ENCODE results near the gene F8.
"Not testable (repeated sequence)": the region's sequence is repeated elsewhere in the genome, so short reads cannot be mapped to it uniquely, and the experiment has no call there.

The F8 gene

DNA sequence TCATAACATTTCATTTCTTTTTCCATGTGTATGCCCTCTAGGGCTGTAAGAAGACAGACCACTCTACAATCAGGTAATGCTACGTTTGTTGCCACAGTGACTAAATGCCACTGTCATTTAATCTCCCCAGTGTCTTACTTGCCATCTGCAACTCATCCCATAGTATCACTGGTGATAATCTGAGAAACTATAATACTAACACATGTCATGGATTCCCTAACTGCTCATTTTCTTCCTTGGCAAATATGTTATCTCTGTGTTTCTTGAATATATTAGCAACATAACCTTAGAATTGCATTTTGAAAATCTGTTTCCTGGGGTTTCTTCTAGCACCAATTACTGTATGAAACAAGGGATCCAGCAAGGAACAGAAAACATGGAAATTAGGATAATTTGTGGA, 130.2 kb downstream of the F8 start:
- TF ChIP-seq CREB1 (IDR thresholded peaks at IDR 0.05; ENCODE audit: low read depth) = no peak
- TF ChIP-seq EP300 (IDR thresholded peaks at IDR 0.05; ENCODE audit: borderline replicate concordance) = no peak

DNA sequence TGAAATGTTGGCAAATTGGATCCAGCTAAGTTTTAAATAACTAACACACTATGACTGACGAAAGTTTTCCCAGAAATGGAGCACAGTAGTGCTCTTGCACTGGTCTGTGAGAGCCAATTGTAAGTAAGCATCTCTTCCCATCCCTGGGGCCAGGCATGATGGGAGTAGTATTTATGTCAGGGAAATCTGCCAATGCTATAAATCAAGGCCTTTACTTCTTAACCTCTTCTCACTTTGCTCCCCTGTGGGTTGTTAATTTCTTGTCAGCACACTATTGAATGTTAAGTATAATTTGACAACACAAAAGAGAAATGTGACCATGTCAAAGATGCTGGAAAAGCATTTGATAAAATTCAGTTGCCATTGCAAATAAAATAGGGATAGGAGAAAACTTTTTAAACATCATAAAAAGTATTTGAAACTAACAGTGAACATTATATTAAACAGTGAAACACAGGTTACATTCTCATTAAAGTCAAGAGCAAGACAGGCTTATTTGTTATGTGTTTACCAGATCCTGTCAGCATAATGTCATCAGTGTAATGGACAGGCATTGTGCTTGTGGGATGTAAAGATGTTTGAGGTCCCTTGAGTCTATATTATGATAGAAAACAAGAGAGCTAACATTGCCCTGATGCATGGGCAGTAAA, 131.4 kb downstream of the F8 start:
- TF ChIP-seq NFIC (IDR thresholded peaks at IDR 0.05) = no peak
- no peak for TF ChIP-seq EP300 (IDR thresholded peaks at IDR 0.05; ENCODE audit: borderline replicate concordance)
- no peak for TF ChIP-seq ZBTB7A (IDR thresholded peaks at IDR 0.05; ENCODE audit: low read depth)
- TF ChIP-seq EGR1 (IDR thresholded peaks at IDR 0.05) = no peak
- TF ChIP-seq YY1 (IDR thresholded peaks at IDR 0.05; ENCODE audit: low read depth) = no peak
- TF ChIP-seq, protein P1, sequence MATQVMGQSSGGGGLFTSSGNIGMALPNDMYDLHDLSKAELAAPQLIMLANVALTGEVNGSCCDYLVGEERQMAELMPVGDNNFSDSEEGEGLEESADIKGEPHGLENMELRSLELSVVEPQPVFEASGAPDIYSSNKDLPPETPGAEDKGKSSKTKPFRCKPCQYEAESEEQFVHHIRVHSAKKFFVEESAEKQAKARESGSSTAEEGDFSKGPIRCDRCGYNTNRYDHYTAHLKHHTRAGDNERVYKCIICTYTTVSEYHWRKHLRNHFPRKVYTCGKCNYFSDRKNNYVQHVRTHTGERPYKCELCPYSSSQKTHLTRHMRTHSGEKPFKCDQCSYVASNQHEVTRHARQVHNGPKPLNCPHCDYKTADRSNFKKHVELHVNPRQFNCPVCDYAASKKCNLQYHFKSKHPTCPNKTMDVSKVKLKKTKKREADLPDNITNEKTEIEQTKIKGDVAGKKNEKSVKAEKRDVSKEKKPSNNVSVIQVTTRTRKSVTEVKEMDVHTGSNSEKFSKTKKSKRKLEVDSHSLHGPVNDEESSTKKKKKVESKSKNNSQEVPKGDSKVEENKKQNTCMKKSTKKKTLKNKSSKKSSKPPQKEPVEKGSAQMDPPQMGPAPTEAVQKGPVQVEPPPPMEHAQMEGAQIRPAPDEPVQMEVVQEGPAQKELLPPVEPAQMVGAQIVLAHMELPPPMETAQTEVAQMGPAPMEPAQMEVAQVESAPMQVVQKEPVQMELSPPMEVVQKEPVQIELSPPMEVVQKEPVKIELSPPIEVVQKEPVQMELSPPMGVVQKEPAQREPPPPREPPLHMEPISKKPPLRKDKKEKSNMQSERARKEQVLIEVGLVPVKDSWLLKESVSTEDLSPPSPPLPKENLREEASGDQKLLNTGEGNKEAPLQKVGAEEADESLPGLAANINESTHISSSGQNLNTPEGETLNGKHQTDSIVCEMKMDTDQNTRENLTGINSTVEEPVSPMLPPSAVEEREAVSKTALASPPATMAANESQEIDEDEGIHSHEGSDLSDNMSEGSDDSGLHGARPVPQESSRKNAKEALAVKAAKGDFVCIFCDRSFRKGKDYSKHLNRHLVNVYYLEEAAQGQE (IDR thresholded peaks at IDR 0.05; ENCODE audit: low read depth) = no peak
- TF ChIP-seq CEBPB (IDR thresholded peaks at IDR 0.05) = no peak
- TF ChIP-seq, protein P2, sequence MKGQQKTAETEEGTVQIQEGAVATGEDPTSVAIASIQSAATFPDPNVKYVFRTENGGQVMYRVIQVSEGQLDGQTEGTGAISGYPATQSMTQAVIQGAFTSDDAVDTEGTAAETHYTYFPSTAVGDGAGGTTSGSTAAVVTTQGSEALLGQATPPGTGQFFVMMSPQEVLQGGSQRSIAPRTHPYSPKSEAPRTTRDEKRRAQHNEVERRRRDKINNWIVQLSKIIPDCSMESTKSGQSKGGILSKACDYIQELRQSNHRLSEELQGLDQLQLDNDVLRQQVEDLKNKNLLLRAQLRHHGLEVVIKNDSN (IDR thresholded peaks at IDR 0.05) = no peak
- no peak for TF ChIP-seq TEAD4 (IDR thresholded peaks at IDR 0.05)
- TF ChIP-seq TAF1 (IDR thresholded peaks at IDR 0.05; ENCODE audit: low read depth) = no peak
- no peak for TF ChIP-seq RAD21 (IDR thresholded peaks at IDR 0.05; ENCODE audit: low read depth)
- no peak for TF ChIP-seq CREB1 (IDR thresholded peaks at IDR 0.05; ENCODE audit: low read depth)
- no peak for TF ChIP-seq FOXM1 (IDR thresholded peaks at IDR 0.05; ENCODE audit: borderline replicate concordance, low read depth)
- no peak for TF ChIP-seq TCF12 (IDR thresholded peaks at IDR 0.05; ENCODE audit: low read depth)
- TF ChIP-seq, protein P3, sequence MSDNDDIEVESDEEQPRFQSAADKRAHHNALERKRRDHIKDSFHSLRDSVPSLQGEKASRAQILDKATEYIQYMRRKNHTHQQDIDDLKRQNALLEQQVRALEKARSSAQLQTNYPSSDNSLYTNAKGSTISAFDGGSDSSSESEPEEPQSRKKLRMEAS (IDR thresholded peaks at IDR 0.05) = no peak

DNA sequence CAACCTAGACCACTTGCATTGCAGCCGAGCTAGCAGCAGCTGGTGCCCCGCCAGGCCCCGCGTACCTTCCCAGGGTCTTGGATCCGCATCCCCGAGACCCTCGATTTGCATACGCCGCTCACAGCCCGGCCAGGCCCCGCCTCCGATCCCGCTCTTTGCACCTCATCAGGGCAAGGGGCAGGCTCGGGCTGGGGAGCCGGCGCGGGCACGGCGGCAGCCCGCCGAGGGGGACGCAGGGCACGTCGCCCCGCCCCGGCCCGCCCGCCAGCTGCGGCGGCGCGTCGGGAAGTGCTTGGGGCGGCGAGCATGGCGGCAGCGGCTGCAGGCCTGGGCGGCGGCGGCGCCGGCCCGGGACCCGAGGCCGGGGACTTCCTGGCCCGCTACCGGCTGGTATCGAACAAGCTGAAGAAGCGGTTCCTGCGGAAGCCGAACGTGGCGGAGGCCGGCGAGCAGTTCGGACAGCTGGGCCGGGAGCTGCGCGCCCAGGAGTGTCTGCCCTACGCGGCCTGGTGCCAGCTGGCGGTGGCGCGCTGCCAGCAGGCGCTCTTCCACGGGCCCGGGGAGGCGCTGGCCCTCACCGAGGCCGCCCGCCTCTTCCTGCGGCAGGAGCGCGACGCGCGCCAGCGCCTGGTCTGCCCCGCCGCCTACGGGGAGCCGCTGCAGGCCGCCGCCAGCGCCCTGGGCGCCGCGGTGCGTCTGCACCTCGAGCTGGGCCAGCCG, 136.3 kb downstream of the F8 start, which contains the start of gene F8A1:
Gene F8A1, plus strand, starts transcription at position 287 of the 720 bp plus-strand sequence. Its CDS starts 20 bp downstream, at position 307.
- TF ChIP-seq TCF12 (IDR thresholded peaks at IDR 0.05; ENCODE audit: low read depth); CEBPB (IDR thresholded peaks at IDR 0.05); YY1 (IDR thresholded peaks at IDR 0.05; ENCODE audit: low read depth): not testable (repeated sequence)

DNA sequence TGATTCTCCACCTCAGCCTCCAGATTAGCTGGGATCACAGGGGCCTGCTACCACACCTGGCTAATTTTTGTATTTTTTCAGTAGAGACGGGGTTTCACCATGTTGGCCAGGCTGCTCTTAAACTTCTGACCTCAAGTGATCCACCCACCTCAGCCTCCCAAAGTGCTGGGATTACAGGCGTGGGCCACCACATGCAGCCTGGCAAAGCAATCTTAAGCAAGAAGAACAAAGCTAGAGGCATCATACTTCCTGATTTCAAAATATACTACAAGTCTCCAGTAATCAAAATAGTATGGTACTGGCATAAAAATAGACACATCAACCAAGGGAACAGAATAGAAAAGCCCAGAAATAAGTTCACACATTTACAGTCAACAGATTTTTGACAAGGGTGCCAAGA, 149.2 kb downstream of the F8 start:
- TF ChIP-seq TAF1 (IDR thresholded peaks at IDR 0.05; ENCODE audit: low read depth) (no peak), EGR1 (IDR thresholded peaks at IDR 0.05) (no peak), TEAD4 (IDR thresholded peaks at IDR 0.05) (no peak), FOXM1 (IDR thresholded peaks at IDR 0.05; ENCODE audit: borderline replicate concordance, low read depth) (no peak), EP300 (IDR thresholded peaks at IDR 0.05; ENCODE audit: borderline replicate concordance) (no peak), NFIC (IDR thresholded peaks at IDR 0.05) (no peak), YY1 (IDR thresholded peaks at IDR 0.05; ENCODE audit: low read depth) (no peak), RAD21 (IDR thresholded peaks at IDR 0.05; ENCODE audit: low read depth) (no peak), ZBTB7A (IDR thresholded peaks at IDR 0.05; ENCODE audit: low read depth) (no peak), TCF12 (IDR thresholded peaks at IDR 0.05; ENCODE audit: low read depth) (no peak), CEBPB (IDR thresholded peaks at IDR 0.05) (no peak), CREB1 (IDR thresholded peaks at IDR 0.05; ENCODE audit: low read depth) (no peak)
- TF ChIP-seq, protein P1 (IDR thresholded peaks at IDR 0.05; ENCODE audit: low read depth) = no peak
- TF ChIP-seq, protein P3 (IDR thresholded peaks at IDR 0.05) = no peak
- TF ChIP-seq, protein P2 (IDR thresholded peaks at IDR 0.05) = no peak

DNA sequence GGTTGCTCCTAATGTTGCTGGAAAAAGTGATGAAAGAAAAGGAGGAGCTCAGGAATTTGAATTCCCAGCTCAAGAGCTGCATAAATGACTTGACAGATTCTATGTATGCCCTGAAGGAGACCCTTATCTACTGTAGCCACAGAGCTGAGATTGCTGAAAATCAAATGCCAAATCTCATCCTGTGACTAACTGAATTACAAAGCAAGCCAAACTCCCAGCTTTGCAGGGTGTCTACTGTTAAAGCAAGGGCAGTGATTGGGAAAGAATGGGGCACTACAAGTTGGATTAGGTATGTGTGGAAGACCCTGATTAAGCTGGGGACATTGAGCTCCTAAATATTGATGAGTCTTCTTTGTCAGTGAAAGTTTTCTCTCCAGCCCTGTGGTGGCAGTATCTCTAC, 167.3 kb downstream of the F8 start:
- no peak for TF ChIP-seq EGR1 (IDR thresholded peaks at IDR 0.05)
- no peak for TF ChIP-seq TAF1 (IDR thresholded peaks at IDR 0.05; ENCODE audit: low read depth)
- no peak for TF ChIP-seq TEAD4 (IDR thresholded peaks at IDR 0.05)
- TF ChIP-seq EP300 (IDR thresholded peaks at IDR 0.05; ENCODE audit: borderline replicate concordance) = no peak
- TF ChIP-seq, protein P1 (IDR thresholded peaks at IDR 0.05; ENCODE audit: low read depth) = no peak
- TF ChIP-seq, protein P2 (IDR thresholded peaks at IDR 0.05) = no peak
- TF ChIP-seq RAD21 (IDR thresholded peaks at IDR 0.05; ENCODE audit: low read depth) = no peak
- TF ChIP-seq CREB1 (IDR thresholded peaks at IDR 0.05; ENCODE audit: low read depth) = no peak
- no peak for TF ChIP-seq ZBTB7A (IDR thresholded peaks at IDR 0.05; ENCODE audit: low read depth)
- no peak for TF ChIP-seq FOXM1 (IDR thresholded peaks at IDR 0.05; ENCODE audit: borderline replicate concordance, low read depth)
- no peak for TF ChIP-seq NFIC (IDR thresholded peaks at IDR 0.05)
- no peak for TF ChIP-seq CEBPB (IDR thresholded peaks at IDR 0.05)
- TF ChIP-seq TCF12 (IDR thresholded peaks at IDR 0.05; ENCODE audit: low read depth) = no peak
- TF ChIP-seq, protein P3 (IDR thresholded peaks at IDR 0.05) = no peak
- TF ChIP-seq YY1 (IDR thresholded peaks at IDR 0.05; ENCODE audit: low read depth) = no peak
